Chondrocyte (in vitro differentiated cells): ENCODE measurements around the gene DNAJC1. TPM values are rescaled to one million over a fixed set of nuclear protein-coding genes. Genes with fewer than 3 reads are reported as not detected.
A peak's percentile ranks its signal among the peaks of the same experiment; 100 is the strongest.
"Not testable (repeated sequence)": the region's sequence is repeated elsewhere in the genome, so short reads cannot be mapped to it uniquely, and the experiment has no call there.

Experiments used
- DNase-seq: peaks from one replicate; pipeline ENCODE4 v3.0.0; 2021; ENCODE audit warnings: mixed read lengths, low spot score
- H3K27ac Mint-ChIP-seq: one replicate; pipeline ENCODE4 v1.8.0; 2021; ENCODE audit warnings: mild to moderate bottlenecking, moderate library complexity, mixed read lengths; ENCODE audit not compliant: unreplicated experiment
- H3K27me3 Mint-ChIP-seq: 2 replicates; pipeline ENCODE4 v1.8.0; 2021; ENCODE audit warnings: low read depth, mixed read lengths
- H3K36me3 Mint-ChIP-seq: 2 replicates; pipeline ENCODE4 v1.8.0; 2021; ENCODE audit warnings: low read depth, mixed read lengths
- H3K4me1 Mint-ChIP-seq: 2 replicates; pipeline ENCODE4 v1.8.0; 2021; ENCODE audit warnings: low read depth, mild to moderate bottlenecking, mixed read lengths
- H3K4me3 Mint-ChIP-seq: one replicate; pipeline ENCODE4 v1.8.0; 2021; ENCODE audit warnings: mild to moderate bottlenecking, moderate library complexity, mixed read lengths; ENCODE audit not compliant: unreplicated experiment
- H3K9me3 Mint-ChIP-seq: 2 replicates; pipeline ENCODE4 v1.8.0; 2021; ENCODE audit warnings: low read depth, mixed read lengths
- total RNA-seq: library from RNA; stranded (reverse); gene quantifications from 3 replicates; pipeline ENCODE4 v1.2.1, GENCODE V29; 2021
- TF ChIP-seq, protein P1 (sequence below): fragments of 200-600 bp; sonication (generic); IDR thresholded peaks from 2 replicates; pipeline ENCODE4 v1.5.0; 2021; ENCODE audit warnings: antibody characterized with exemption, mild to moderate bottlenecking, moderate library complexity

The DNAJC1 gene
- total RNA-seq, 1 donor from 2014 or later: 45.1 TPM

DNA sequence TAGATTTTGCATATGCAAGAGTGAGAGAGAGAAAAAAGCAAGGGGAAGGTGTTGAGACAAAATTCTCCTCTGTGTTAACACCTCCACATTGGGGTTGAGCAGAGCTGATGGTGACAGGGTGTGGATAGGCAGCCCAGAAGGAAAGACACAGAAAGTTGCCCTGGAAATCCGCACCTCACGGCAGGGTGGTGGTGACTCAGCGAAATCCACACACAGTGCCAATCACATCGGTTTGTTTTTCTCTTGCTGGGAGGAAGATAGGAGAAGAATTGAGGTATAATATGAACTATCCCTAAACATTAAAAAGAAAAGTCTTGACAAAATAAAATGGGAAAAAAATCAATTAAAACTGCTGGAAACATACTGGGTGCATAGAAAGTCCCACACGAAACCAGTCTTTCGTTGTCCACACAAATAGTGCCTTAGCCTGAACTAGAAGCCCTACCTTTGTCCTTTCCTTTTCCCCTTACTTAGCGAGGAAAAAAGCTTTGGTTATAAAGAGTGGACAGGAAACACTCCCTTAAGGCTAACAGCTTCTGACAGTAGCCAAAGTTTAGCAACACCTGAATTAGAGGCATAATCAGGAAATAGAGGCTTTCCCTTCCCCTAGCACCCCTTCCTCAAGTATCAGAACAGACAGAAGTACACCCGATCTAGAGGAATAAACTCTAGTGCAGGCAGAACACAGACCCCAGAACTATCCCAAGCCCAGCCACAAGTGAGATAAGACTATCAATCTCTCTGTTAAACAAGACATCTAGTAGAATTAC lies 39.2 kb upstream of the DNAJC1 start:
- Mint-ChIP-seq H3K27me3 (no peaks in the 10 kb centered on the region), H3K36me3 (no peaks in the 10 kb centered on the region), H3K4me3 (peak overlapping the region; percentile 34), H3K4me1 (peaks cover 13% of the 10 kb centered on the region), H3K27ac (no peak overlapping the region), H3K9me3 (peaks cover 2% of the 10 kb centered on the region)
- no peak for DNase-seq
- TF ChIP-seq, protein P1, sequence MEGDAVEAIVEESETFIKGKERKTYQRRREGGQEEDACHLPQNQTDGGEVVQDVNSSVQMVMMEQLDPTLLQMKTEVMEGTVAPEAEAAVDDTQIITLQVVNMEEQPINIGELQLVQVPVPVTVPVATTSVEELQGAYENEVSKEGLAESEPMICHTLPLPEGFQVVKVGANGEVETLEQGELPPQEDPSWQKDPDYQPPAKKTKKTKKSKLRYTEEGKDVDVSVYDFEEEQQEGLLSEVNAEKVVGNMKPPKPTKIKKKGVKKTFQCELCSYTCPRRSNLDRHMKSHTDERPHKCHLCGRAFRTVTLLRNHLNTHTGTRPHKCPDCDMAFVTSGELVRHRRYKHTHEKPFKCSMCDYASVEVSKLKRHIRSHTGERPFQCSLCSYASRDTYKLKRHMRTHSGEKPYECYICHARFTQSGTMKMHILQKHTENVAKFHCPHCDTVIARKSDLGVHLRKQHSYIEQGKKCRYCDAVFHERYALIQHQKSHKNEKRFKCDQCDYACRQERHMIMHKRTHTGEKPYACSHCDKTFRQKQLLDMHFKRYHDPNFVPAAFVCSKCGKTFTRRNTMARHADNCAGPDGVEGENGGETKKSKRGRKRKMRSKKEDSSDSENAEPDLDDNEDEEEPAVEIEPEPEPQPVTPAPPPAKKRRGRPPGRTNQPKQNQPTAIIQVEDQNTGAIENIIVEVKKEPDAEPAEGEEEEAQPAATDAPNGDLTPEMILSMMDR: no peak

DNA sequence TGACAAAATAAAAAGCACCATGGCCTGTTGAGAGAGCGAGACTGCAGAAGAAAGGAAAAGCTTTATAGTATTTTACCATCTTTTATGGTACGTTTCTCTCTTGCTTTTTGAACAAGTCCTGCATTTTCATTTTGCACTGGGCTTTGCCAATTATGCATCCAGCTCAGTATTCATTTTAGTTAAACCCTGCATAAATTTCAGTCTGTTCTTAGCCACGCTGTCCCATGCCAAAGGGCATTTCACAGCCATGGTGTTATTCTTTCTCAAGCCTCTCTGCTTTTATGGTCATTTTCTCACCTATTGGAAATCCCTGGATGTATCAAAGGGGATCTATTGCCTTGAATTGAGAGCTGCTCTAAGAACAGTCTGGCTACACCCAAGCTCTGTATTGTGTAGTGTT lies 30.8 kb upstream of the DNAJC1 start:
- no peak overlapping the region for H3K4me3 Mint-ChIP-seq
- no peak overlapping the region for H3K27ac Mint-ChIP-seq
- DNase-seq: no peak
- H3K9me3 Mint-ChIP-seq: peaks cover 10% of the 10 kb centered on the region
- TF ChIP-seq, protein P1: no peak
- no peaks in the 10 kb centered on the region for H3K27me3 Mint-ChIP-seq
- peaks cover 7% of the 10 kb centered on the region for H3K4me1 Mint-ChIP-seq
- no peaks in the 10 kb centered on the region for H3K36me3 Mint-ChIP-seq

DNA sequence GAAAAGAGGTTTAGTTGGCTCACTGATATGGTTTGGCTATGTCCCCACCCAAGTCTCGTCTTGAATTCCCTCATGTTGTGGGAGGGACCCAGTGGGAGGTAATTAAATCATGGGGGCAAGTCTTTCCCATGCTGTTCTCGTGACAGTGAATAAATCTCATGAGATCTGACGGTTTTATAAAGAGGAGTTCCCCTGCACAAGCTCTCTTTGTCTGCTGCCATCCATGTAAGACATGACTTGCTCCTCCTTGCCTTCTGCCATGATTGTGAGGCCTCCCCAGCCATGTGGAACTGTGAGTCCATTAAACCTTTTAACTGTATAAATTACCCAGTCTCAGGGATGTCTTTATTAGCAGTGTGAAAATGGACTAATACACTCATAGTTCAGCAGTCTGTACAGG lies 28.7 kb upstream of the DNAJC1 start:
- not testable (repeated sequence) for DNase-seq, H3K36me3 Mint-ChIP-seq, H3K27me3 Mint-ChIP-seq, H3K4me3 Mint-ChIP-seq, H3K27ac Mint-ChIP-seq, H3K4me1 Mint-ChIP-seq
- peaks cover 10% of the 10 kb centered on the region for H3K9me3 Mint-ChIP-seq

DNA sequence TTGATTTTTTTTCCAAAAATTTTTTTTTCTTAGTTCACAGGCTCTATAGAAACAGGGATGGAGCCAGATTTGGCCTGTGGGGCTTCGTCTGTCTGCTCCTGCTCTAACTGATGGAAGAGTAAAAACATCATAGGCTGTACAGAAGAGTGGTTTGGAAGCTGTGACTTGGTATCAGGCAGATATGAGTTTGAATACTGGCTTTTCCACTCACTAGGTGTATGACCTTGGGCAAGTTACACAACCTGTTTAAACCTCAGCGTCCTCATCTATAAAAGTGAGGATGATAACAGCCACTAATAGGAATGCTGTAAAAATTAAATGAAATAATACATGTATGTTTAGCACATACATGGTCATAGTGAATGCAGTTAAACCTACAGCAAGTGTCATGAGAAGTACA lies 26.9 kb upstream of the DNAJC1 start:
- no peak overlapping the region for H3K4me3 Mint-ChIP-seq
- H3K36me3 Mint-ChIP-seq: peaks cover 3% of the 10 kb centered on the region
- no peaks in the 10 kb centered on the region for H3K27me3 Mint-ChIP-seq
- TF ChIP-seq, protein P1: no peak
- H3K9me3 Mint-ChIP-seq: peaks cover 16% of the 10 kb centered on the region
- DNase-seq: no peak
- no peak overlapping the region for H3K27ac Mint-ChIP-seq
- peaks cover 7% of the 10 kb centered on the region for H3K4me1 Mint-ChIP-seq

DNA sequence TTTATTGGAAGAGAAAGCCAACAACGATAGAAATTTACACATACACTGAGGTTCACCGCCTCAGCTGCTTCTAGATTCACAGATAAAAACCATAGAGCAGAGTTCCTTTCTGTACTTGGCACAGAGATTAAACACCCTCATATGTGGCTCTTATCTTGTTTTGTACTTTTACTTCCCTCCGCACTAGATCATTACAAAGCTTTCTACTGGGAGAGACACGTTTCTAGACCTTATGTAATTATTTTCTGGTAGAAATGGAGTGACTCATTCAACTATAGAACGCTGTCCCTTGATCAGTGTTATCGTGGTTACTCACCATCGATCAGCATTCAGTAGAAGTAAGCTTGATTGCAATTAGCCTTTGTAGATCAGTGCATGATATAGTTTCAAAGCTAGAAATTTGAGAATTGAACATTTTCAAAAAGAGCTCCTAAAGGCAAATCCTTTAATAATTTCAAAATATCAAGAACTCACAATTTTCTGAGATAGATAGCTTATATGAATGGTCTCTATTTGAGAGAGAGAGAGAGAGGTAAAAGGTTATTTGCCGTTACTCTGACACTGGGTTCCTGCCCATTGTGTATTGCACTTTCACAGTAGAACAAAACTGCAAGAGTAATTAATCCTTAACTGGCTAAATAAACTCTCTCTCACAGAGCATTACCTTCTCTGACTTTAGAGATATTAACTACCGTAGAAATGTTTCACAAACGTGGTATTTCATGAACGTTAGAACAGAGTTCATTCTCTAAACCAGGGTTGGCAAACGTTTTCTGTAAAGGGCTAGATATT lies 26.1 kb upstream of the DNAJC1 start:
- Mint-ChIP-seq H3K27ac (no peak overlapping the region), H3K9me3 (peaks cover 11% of the 10 kb centered on the region), H3K4me1 (peaks cover 7% of the 10 kb centered on the region), H3K27me3 (no peaks in the 10 kb centered on the region), H3K4me3 (no peak overlapping the region), H3K36me3 (peaks cover 3% of the 10 kb centered on the region)
- DNase-seq: no peak
- TF ChIP-seq, protein P1: no peak
